HG03442 (cell line): ENCODE results near the gene SNCB.

ENCODE experiments used
- ATAC-seq: cut with Tn5 transposase; IDR thresholded peaks from one replicate; pipeline ENCODE4 v1.9.1; 2021; ENCODE audit warnings: mild to moderate bottlenecking, moderate library complexity; ENCODE audit not compliant: unreplicated experiment

Gene SNCB

DNA sequence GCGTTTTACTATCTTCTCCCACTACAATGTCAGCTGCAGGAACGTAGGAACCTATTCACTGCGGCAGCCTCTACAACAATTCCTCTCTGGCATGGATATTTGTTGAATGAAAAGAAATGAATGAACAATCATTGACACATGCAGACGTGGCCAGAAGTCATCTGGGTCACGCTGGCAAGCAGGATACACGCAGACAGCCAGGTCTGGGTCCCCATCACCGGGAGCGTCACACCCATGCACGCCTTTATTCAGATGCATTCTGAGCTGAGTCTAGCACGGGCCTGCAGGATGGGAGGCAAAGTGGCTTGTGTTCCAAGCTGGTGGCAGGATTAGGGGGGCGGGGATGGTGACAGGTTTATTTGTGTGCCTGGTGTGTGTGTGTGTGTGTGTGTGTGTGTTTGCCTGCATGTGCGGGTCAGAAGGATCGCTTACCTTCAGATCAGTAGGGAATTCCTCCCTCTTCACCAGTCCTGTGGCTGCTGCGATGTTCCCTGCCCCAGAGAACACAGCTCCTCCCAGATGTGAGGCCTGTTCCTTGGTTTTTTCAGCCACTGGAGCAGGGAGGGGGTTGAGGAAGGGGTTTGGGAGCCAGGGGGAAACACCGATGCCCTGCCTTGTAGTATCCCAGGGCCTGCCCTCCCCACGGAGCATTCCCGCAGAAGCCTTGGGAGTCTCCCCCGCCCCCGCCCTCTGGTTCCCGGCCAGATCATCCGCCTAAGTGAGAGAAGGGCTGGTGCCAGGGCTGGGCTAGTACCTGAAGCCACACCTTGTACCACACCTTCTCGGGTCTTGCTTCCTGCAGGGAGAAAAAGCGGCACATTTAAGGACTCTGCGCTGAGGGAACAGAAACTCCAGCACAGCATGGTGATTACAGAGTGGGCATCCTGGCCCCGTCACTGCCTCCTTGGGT, 4.1 kb downstream of the SNCB start:
- ATAC-seq = no peak

DNA sequence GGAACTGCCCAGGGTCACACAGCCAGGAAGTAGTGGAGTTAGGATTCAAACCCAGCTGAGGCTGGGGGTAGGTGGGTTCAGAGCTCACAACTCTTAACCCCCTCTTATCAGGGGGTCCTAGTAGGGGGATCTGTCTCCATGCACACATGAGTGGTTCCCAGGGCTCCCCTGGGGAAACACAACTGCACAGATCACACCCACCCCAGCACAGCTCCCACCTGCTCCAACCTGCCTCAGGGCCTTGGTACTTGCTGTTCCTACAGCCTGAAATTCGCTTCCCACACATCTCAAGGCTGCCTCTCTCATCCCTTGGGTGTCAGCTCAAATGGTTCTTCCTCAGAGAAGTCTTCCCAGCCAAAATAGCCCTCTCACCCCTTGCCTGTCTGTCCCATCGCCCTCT, 4.8 kb downstream of the SNCB start:
- no peak for ATAC-seq

DNA sequence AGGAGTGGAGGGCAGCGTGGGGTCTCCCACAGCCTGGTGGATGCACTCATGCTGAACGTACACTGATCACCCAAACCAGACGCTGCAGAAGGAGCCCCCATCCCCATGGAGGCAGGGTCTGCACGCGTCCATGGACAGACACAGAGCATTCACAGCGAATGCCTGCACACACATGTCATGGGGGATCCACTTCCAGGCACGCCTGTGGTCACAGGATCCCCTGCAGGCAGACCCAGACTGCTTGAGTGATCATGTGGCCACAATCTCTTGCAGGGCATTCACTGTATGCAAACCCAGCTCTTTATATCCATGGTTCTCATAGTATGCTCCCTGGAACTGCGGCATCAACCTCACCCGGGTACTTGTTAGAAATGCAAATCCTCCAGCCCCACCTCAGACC, 5.4 kb downstream of the SNCB start:
- ATAC-seq = no peak

DNA sequence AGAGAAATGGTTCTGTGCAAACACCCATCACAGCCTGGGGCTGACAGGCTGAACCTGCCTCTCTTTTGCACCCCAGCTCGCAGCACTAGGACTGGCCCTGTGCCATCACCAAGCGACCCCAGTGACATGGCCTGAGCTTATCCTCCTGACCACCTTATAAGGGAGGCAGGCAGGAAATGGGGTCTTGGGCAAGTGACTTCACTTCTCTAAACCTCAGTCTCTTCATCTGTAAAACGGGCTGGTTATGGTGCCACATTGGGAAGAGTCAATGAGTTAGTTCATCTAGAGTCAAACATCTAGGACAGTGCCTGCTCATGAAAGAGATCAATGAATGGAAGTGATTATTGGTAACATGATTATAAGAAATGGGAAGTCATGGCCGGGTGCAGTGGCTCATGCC, 6.2 kb downstream of the SNCB start:
- no peak for ATAC-seq

- no peak for ATAC-seq
Measured at GRCh38 chr5:176621661-176622079, 8.7 kb downstream of the SNCB start.

GRCh38 chr5:176620333-176620981, 9.9 kb downstream of the SNCB start:
- no peak for ATAC-seq

GRCh38 chr5:176619569-176620332, 10.6 kb downstream of the SNCB start:
- no peak for ATAC-seq

DNA sequence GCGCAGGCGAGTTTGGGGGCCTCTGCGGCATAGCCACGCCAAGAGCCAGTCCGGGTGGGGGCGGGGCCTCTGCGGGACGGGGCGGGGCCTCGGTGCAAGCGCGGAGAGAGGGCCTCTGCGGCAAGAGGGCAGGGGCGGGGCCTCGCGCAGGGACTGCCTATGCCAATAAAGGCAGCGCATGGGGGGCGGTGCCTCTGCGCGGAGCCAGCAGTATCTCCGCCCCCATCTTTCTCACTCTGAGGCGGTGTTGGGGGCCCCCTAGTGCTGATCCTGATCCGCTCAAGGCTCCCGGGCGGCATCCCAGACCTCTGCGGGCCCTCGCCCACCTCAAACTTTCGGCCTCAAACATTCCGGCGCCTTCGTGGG, 11.1 kb downstream of the SNCB start:
- ATAC-seq = peak; percentile 77

DNA sequence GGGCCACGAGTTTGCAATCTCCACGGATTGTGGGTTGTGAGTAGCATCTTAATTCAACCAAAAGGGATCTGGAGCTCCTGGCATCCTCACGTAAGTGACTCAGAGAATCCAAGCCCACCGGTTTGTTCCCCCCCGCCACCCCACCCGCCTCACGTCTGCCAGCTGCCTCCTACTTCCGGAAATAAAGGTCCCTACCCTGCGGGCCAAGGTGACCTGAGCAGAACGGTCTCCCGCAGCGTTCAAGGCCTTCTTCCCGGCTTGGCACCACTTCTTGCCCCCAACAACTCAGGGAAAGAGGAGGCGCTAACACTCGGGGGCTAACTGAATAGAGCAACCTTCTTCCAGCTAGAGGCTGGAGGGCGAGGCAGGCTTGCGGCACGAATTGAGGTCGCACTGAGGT, 11.6 kb downstream of the SNCB start:
- no peak for ATAC-seq

DNA sequence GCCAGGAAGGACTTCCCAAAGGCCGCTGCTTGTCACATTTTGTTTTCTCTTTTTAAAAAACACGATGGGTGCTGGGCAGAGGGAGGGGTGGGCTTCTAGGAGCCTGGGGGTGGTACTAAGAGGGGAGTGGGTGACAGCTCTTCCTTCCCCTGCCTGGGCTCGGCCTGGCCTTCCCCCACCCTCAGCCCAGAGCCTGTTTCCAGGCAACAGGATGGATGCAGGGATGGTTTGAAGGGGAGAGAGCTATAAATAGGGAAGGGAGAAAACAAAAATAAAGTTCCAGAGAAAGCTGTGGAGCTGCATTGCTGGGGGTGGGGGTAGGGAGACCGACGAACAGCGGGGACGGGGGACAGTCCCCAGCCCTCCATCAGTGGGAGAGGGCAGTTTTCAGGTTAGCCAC, 13.8 kb downstream of the SNCB start:
- no peak for ATAC-seq

- ATAC-seq = no peak
Measured at GRCh38 chr5:176614805-176615478, 15.4 kb downstream of the SNCB start.

DNA sequence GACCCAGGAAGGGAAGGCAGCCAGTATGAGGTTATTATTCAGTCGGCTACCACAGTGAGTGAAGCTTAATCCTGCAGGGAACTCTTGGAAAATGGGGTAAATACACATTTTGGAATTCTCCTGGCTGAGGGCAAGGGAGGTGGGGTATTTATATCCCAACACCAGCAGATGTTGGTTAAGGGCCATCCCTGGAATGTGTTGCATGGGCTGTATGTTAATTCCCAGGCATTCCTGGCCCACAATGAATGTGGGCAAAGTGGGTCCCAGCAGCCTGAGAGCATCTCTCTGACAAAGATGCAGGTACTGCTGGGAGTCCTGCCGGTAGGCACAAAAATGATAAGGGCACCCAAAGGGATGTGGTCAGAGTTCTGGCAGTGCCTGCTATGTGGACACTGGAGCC, 17.5 kb downstream of the SNCB start:
- no peak for ATAC-seq

DNA sequence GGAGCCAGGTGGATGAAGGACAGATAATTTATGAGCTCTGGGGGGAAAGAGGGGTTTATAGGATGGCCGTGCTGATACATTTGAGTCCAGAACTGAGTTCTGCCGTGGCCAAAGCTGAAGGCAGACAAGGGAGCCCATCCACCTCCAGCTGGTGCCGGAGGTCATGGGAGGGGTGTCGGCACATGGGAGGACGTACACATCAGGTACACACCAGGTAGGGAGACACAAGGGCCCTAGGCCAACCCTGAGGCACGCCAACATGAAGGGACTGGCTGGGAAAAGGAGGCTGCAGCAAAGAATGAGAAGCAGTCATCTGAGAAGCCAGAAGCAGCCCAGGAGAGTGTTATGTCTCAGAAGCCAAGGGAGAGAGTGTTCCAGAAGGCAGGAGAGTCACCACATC, 18.3 kb downstream of the SNCB start:
- no peak for ATAC-seq

DNA sequence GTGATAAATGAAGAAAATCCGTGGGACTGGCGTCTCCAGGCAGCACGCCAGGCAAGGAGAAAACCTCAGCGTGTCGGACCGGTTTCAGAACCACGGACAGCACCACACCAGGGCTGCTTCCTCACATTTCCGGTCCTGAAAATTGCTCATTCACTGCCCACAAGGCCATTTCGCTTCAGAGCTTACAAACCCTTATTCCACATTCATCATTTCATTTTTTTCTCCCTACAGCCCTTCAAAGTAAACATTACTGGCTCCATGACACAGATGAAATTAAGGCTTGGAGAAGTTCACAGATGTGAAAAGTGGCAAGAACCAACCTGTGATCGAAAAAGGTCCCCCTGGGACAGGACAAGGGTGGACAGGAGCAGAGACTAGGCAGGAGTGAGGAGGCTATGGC, 18.9 kb downstream of the SNCB start:
- ATAC-seq = no peak

DNA sequence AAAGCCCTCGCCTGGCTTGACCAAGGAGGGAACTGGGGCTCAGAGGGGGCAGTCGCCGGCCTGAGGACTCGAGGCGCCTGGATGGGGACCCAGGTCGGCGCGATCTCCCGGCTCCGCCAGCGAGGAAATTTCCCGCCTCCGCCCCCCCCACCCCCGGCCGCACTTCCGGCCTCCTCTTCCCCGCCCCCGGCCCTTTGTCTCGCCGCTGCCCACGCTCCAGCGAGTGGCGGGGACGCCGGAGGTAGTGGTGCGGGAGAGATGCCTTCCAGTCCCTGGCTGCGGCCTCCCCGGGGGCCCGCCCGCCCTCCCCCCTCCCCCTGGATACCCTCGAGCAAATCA, 19.9 kb downstream of the SNCB start:
- ATAC-seq = peak; percentile 14

GRCh38 chr5:176609724-176610434, 20.5 kb downstream of the SNCB start, which contains the start of gene GPRIN1:
Gene GPRIN1 (minus strand): TSS chr5:176610156. CDS start chr5:176599834, 10,322 bp downstream.
- peak; percentile 66 for ATAC-seq

DNA sequence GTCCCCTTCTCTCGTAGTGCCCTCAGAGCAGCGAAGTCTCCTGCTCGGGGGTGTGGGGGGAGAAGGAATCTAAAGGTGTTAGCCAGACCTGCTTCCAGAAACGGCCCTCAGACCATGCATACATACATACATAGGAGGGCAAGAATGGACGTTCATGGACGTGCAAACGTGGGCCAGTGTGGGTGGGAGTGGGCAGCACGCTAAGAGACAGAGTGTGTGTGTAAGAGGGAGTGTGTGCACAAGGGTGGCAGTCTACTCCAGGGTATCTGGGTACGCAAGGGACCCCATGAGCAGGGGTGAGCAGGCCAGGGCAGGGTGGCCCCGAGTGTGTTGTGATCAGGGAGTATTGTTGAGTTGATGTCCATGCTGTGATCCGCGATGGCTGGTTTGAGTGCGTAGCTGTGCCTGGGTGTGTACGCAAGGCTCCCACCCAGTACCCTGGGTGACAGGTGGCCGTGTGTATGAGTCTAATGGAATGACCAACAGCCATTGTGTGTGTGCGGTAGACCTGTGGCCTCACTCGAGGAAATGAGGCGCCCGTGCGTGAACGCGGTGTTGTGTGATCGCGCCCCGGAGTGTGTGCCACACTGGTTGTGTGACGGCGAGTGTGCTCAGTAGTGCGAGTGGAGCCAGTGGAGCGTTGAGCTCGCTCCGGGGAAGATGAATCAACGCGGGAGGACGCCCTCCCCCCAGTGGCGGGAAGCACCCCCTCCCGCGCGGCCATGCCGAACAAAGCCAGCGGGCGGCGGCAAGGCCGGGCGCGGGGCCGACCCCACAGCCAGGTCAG, 21.2 kb downstream of the SNCB start:
- peak; percentile 26 for ATAC-seq

GRCh38 chr5:176608142-176608705, 22.1 kb downstream of the SNCB start:
- no peak for ATAC-seq

GRCh38 chr5:176606875-176607274, 23.5 kb downstream of the SNCB start:
- ATAC-seq = no peak
